Ascending aorta (tissue), 2 donors: ENCODE results near the gene C19orf73. TPM values are rescaled to one million over a fixed set of nuclear protein-coding genes. Genes with fewer than 3 reads are reported as not detected.
"Not testable (repeated sequence)": the region's sequence is repeated elsewhere in the genome, so short reads cannot be mapped to it uniquely, and the experiment has no call there.

ENCODE experiments used
- DNase-seq, 2 donors: peaks; one replicate each; pipeline ENCODE4 v3.0.0-alpha.2; 2019; ENCODE audit warnings: low spot score in 2 of 2
- H3K27ac ChIP-seq, 2 donors: fragments of 200-600 bp; sonication (generic); one replicate each; pipeline ENCODE4 v1.5.1; 2016 to 2017; ENCODE audit warnings: mild to moderate bottlenecking in 1 of 2
- H3K27me3 ChIP-seq: fragments of 200-600 bp; sonication (generic); one replicate; pipeline ENCODE4 v1.5.1; 2017
- H3K36me3 ChIP-seq, 2 donors: fragments of 200-600 bp; sonication (generic); one replicate each; pipeline ENCODE4 v1.5.1; 2016
- H3K4me1 ChIP-seq, 2 donors: fragments of 200-600 bp; sonication (generic); one replicate each; pipeline ENCODE4 v1.5.1; 2016 to 2017; ENCODE audit warnings: mild to moderate bottlenecking in 1 of 2
- H3K4me3 ChIP-seq, 2 donors: fragments of 200-600 bp; sonication (generic); one replicate each; pipeline ENCODE4 v1.5.1; 2016 to 2017; ENCODE audit warnings: mild to moderate bottlenecking in 1 of 2
- H3K9me3 ChIP-seq, 2 donors: fragments of 200-600 bp; sonication (generic); one replicate each; pipeline ENCODE4 v1.5.1; 2016
- intact Hi-C: fragments of 100-400 bp; cut with DNase I; formaldehyde crosslinking; loops from one replicate; pipeline ENCODE4 v1.15.1; 2023
- total RNA-seq: library from RNA; depleted of rRNA; stranded (reverse); fragments of >200 nt; gene quantifications from one replicate; pipeline ENCODE4 v1.1.0, GENCODE V29; 2016
- TF ChIP-seq, protein P1 (sequence below), 3 experiments: fragments of 200-600 bp in 2 of 3; fragments of 450-650 bp in 1 of 3; sonication (generic) in 2 of 3; IDR thresholded peaks; one replicate each; pipeline ENCODE4 v1.5.1; 2016 to 2019; ENCODE audit warnings: antibody characterized with exemption in 3 of 3, mild to moderate bottlenecking in 1 of 3, moderate library complexity in 1 of 3

C19orf73 gene
- total RNA-seq, 1 donor from 2014 or later, result not detected

DNA sequence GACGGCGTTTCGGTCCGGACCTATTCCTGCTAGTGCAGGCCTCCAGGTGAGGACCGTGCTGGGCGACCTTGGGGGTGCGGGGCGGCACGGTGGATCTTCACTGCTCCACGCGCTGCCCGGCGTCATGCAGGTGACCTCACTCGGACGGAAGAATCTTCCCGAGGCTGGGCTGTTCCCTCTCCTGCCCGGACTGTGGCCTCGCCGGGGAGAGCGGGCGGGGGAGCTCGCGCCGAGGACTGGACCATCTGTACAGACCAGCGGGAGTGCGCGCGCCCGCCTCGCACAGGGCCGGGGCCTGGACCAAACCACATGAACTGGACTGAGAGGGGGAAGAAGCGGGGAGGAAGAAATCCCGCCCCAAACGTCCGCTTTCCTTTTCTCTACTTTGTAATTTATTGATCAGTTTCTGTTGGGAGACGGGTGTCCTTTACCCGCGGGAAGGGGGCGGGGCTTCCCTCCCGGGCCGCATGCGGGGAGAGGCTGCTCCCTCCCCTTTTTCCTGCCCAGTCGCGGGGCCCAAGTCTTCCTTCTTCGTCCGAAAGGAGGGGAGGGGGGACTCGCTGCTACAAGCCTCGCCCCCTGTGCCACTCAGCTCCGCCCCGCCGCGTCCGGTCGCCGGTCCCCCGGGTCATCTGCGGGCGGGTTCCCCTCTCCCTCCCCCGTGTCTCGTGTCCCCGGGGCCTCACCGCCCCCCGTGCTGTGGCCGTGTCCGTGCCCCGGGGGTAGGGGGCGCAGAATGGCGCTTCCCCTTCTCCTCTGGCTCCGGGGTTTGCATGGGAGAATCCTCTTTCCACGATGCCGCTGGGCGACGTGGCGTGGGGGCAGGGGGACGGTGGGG is 31.4 kb upstream of the C19orf73 start:
- Histone ChIP-seq H3K4me3 (peak overlapping the region; percentile 55 to 89), H3K27me3 (no peaks in the 10 kb centered on the region), H3K9me3 (no peaks in the 10 kb centered on the region), H3K27ac (peak overlapping the region; percentile 71 to 82), H3K36me3 (no peaks in the 10 kb centered on the region), H3K4me1 (peaks cover 5 to 25% of the 10 kb centered on the region in 2 donors)
- DNase-seq, result peak in 1 of 2 donors; percentile 89
- TF ChIP-seq, protein P1, sequence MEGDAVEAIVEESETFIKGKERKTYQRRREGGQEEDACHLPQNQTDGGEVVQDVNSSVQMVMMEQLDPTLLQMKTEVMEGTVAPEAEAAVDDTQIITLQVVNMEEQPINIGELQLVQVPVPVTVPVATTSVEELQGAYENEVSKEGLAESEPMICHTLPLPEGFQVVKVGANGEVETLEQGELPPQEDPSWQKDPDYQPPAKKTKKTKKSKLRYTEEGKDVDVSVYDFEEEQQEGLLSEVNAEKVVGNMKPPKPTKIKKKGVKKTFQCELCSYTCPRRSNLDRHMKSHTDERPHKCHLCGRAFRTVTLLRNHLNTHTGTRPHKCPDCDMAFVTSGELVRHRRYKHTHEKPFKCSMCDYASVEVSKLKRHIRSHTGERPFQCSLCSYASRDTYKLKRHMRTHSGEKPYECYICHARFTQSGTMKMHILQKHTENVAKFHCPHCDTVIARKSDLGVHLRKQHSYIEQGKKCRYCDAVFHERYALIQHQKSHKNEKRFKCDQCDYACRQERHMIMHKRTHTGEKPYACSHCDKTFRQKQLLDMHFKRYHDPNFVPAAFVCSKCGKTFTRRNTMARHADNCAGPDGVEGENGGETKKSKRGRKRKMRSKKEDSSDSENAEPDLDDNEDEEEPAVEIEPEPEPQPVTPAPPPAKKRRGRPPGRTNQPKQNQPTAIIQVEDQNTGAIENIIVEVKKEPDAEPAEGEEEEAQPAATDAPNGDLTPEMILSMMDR (IDR thresholded peaks at IDR 0.05), result no peak
- intact Hi-C loops, result no loop called here

DNA sequence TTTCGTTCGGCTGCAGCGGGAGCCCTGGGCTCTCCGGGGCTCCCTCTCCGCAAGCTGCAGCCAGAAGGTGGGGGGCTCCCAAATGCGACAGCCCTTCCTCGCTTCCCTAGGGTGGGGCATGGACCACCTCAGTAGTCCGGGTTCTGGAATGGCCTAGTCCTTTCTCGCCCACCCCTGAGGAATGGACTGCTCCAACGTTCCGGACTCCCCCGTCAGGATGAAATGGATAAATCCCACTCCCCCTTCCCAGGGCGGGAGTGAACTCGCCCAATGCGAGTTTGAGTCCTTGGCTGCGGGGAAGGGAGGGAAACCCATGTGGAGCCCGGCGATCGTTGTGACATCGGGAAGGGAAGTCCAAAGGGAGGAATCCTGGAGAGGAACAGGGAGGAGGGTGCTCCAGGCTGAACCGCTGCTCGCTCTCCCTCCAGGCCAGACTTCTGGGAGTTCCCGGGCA is 30.7 kb upstream of the C19orf73 start:
- Histone ChIP-seq H3K4me3 (peak overlapping the region; percentile 55 to 89), H3K27ac (peak overlapping the region; percentile 71 to 82), H3K27me3 (no peaks in the 10 kb centered on the region), H3K9me3 (no peaks in the 10 kb centered on the region), H3K4me1 (peaks cover 5 to 26% of the 10 kb centered on the region in 2 donors), H3K36me3 (no peaks in the 10 kb centered on the region)
- TF ChIP-seq, protein P1 (IDR thresholded peaks at IDR 0.05), result peak in 1 of 3 experiments; percentile 8
- intact Hi-C loops, result loop anchor here (1.0 to 10.0 kb wide), 4 partner anchors 30 to 365 kb away; partner anchors contain the start of genes C19orf73, GYS1, PPFIA3 and RUVBL2
- peak in 1 of 2 donors; percentile 88 for DNase-seq

DNA sequence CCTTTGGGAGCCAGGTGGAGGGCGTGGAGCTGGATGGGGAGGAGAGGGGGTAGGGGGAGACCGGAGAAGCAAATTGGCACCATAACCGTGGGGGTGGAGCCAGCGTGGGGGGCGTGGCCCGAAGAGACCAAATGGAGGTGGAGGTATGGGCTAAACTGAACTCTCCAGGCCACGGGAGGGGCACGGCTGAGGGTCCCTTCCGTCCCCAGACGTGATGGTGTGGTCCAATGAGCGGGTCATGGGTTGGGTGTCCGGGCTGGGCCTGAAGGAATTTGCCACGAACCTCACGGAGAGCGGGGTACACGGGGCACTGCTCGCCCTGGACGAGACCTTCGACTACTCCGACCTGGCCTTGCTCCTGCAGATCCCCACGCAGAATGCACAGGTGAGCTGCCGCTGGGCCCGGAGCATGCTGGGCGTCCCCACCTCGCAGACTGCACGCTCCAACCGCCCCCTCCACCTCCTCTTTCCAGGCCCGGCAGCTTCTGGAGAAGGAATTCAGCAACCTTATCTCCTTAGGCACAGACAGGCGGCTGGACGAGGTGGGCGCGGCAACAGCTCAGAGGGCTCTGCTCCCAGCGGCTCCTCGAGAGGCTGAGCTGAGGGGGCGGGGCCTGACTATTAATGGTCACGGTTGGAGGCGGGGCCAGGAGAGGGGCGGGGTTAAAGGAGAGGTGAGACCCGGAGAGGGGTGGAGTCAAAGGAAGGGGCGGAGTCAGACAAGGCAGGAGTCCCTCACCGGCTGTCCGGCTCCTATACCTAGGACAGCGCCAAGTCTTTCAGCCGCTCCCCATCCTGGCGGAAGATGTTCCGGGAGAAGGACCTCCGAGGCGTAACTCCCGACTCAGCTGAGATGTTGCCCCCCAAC is 30.1 kb upstream of the C19orf73 start:
- Histone ChIP-seq H3K9me3 (no peaks in the 10 kb centered on the region), H3K27me3 (no peaks in the 10 kb centered on the region), H3K27ac (peak overlapping the region; percentile 71 to 82), H3K4me1 (peaks cover 5 to 26% of the 10 kb centered on the region in 2 donors), H3K4me3 (peak overlapping the region; percentile 55 to 89), H3K36me3 (no peaks in the 10 kb centered on the region)
- TF ChIP-seq, protein P1 (IDR thresholded peaks at IDR 0.05), result no peak
- DNase-seq, result peak; percentile 88 to 98
- intact Hi-C loops, result loop anchor here (1.0 to 10.0 kb wide), 4 partner anchors 30 to 364 kb away; partner anchors contain the start of genes C19orf73, GYS1, PPFIA3 and RUVBL2

DNA sequence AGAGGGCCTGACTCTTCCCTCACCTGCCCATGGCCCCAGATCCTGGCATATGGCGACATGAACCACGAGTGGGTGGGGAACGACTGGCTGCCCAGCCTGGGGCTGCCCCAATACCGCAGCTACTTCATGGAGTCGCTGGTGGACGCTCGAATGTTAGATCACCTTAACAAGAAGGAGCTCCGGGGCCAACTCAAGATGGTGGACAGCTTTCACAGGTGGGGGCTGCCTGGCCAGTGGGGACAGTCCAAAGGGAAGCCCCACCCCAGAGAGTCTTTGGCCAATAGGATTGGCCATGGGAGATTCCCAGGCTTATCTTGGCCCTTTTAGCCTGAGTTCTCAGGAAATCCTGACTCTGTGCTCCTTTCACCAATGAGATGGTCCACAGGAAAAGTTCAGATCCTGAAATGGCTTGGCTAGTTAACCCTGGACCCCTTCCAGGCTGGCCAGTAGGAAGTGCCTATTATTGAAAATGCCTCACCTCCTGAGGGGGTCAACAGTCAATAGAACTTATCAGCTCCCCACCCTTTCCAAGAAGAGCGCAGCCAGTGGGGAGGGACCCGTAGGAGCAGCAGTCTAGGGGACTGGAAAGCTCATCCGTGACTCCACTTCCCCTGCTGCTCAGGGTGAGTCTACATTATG is 29.2 kb upstream of the C19orf73 start:
- intact Hi-C loops, result loop anchor here (5.0 to 10.0 kb wide), 2 partner anchors 156 to 363 kb away; partner anchors contain the start of genes GYS1 and RUVBL2
- Histone ChIP-seq H3K9me3 (no peaks in the 10 kb centered on the region), H3K27me3 (no peaks in the 10 kb centered on the region), H3K4me1 (peaks cover 5 to 26% of the 10 kb centered on the region in 2 donors), H3K4me3 (peak overlapping the region; percentile 55 to 89), H3K36me3 (no peaks in the 10 kb centered on the region), H3K27ac (no peak overlapping the region)
- TF ChIP-seq, protein P1 (IDR thresholded peaks at IDR 0.05), result no peak
- DNase-seq, result no peak

DNA sequence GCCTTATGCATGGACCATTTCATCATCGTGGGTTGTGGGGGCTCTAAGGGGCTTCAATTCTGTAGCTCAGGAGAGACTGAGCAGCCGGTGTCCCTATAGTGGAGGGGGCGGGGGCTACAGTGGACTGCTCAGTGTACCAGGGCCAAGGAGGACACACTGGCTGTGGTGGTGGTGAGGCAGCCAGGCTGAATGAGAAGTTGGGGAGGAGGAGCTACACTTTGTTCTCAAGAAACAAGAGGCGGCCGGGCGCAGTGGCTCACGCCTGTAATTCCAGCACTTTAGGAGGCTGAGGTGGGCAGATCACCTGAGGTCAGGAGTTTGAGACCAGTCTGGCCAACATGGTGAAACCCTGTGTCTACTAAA is 27.4 kb upstream of the C19orf73 start:
- H3K36me3 ChIP-seq, H3K9me3 ChIP-seq, H3K27ac ChIP-seq, H3K27me3 ChIP-seq, DNase-seq: not testable (repeated sequence)
- intact Hi-C loops, result loop anchor here (5.0 to 10.0 kb wide), 2 partner anchors 154 to 362 kb away; partner anchors contain the start of genes GYS1 and RUVBL2
- H3K4me3 ChIP-seq, result peak overlapping the region in 1 of 2 donors; percentile 49
- H3K4me1 ChIP-seq, result peaks cover 5 to 26% of the 10 kb centered on the region in 2 donors
